Retinal pigment epithelial cell (primary cell): Measurements from ENCODE around the gene COX10.

Experiments
- DNase-seq: peaks from one replicate; pipeline ENCODE4 v3.0.0-alpha.2; 2010; ENCODE audit warnings: low read depth
- H3K4me3 ChIP-seq: 2 replicates; pipeline ENCODE4 v1.5.1; 2011; ENCODE audit warnings: mild to moderate bottlenecking, low read length, control low read depth, moderate library complexity
- TF ChIP-seq, protein P1 (sequence below): conservative IDR thresholded peaks from 2 replicates; pipeline ENCODE4 v1.5.1; 2011; ENCODE audit warnings: low read depth, low read length, control low read depth, inconsistent platforms

COX10 gene

DNA sequence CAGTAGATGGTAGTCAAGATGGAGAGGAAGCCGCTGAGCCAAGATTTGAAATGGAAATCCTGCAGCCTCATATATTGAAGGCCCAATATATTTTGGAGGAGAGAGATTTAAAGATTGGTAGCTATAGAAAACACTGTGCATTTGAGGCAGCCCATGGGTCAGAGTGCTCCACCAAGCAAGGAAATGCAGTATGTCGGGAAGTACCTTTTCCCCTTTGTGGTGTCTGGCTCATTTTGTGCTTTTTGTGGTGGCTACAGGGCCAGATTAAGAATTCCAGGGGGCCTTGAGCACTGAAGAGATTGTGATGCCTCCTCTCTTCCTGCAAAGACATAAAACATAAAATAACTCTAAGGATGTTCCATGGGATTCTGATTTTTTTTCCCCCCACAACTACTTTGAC, 127.8 kb downstream of the COX10 start:
- H3K4me3 ChIP-seq = no peak overlapping the region
- DNase-seq = no peak
- TF ChIP-seq, protein P1, sequence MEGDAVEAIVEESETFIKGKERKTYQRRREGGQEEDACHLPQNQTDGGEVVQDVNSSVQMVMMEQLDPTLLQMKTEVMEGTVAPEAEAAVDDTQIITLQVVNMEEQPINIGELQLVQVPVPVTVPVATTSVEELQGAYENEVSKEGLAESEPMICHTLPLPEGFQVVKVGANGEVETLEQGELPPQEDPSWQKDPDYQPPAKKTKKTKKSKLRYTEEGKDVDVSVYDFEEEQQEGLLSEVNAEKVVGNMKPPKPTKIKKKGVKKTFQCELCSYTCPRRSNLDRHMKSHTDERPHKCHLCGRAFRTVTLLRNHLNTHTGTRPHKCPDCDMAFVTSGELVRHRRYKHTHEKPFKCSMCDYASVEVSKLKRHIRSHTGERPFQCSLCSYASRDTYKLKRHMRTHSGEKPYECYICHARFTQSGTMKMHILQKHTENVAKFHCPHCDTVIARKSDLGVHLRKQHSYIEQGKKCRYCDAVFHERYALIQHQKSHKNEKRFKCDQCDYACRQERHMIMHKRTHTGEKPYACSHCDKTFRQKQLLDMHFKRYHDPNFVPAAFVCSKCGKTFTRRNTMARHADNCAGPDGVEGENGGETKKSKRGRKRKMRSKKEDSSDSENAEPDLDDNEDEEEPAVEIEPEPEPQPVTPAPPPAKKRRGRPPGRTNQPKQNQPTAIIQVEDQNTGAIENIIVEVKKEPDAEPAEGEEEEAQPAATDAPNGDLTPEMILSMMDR = no peak

DNA sequence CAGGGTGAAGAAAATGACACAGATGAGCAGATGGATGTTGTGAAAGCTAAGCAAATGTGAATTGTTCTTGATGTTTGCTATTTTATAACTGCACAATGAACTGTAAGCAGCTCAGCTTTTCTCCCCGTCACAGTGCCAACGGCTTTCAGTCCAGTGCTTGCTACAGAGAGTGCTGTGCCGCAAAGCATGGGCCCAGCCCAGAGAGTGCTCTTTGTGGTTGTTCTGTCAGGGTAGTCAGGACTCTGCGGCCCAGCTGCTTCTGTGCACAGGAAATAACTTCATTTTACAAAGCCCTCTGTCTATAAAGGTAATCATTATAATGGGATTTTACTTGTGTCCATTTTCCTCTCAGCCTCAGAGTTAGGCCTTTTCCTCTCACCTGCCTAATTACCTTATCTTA, 128.3 kb downstream of the COX10 start:
- H3K4me3 ChIP-seq = no peak overlapping the region
- no peak for DNase-seq
- TF ChIP-seq, protein P1 = no peak

DNA sequence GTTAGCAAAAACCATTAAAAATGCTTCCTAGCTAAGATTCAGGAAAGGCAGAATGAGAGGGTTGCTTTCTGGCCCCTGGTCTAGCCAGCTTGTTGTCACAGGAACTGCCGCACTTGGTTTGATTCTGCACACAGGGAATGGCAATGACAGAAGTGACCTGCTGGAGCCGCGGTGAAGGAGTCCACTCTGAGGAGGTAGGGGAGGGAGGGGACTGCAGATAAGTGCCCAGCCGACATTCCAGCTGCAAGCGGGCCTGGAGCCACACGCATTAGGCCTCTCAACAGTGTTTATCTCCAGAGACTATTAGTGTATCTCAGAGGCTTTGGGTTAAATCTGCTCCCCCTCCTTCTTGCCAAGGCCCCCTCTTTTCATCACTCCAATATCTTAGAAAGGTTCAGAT, 128.7 kb downstream of the COX10 start:
- no peak for DNase-seq
- no peak overlapping the region for H3K4me3 ChIP-seq
- TF ChIP-seq, protein P1 = no peak

DNA sequence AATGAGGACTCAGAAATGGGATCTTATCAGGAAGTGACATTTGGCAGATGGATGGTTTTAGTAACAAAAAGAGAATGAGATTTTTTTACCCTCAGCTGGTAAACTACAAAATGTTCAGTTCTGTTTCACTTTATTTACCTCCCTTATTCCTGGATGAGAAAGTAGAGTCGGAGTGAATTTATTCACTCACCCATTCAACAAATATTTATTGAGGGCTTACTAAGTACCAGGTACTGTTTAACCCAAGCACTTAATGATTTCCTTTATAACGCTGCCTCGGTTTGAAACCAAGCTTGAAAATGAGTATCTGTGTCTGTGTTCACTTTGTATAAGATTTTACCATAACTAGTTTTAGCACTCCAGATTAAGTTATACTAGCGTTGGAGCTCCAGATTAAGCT, 129.3 kb downstream of the COX10 start:
- DNase-seq = no peak
- TF ChIP-seq, protein P1 = no peak
- no peak overlapping the region for H3K4me3 ChIP-seq

DNA sequence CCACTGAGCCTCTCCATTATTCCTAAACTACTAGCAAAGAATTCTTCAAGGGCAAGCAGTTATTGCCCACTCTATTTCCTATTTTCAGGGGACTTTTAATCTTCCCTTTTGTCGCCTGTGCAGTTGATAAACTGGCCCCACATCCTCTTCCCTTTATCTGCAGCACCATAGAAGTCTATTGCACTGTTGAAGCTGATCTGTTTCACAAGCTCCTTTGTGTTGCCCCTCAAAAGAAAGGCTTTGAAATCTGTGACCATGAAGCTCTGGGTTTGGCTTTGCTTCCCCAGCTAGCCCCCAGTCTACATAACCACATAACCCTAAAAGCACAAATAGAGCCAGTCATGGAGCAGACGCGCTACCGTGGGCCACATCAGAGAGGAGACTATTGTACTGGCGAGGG, 130.3 kb downstream of the COX10 start:
- TF ChIP-seq, protein P1 = no peak
- no peak for DNase-seq
- H3K4me3 ChIP-seq = no peak overlapping the region

DNA sequence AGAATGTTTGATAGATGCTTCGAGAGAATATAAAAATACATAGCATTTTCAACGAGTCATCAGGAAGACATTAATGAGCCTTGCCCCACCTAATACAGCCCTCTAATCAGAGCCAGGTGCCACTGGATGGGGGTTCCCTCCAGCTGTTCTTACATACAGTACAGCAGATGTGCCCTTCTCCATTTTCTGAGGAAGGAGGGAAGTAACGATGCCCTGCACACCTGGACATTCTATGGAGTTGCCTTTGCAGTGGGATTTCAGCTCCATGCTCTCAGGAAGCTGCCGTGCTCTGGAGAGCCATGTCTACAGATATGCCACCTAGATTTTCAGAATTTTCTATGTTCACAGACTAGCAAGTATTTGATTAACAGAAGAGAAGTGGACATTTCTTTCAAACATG, 131.1 kb downstream of the COX10 start:
- TF ChIP-seq, protein P1 = no peak
- no peak for DNase-seq
- no peak overlapping the region for H3K4me3 ChIP-seq

DNA sequence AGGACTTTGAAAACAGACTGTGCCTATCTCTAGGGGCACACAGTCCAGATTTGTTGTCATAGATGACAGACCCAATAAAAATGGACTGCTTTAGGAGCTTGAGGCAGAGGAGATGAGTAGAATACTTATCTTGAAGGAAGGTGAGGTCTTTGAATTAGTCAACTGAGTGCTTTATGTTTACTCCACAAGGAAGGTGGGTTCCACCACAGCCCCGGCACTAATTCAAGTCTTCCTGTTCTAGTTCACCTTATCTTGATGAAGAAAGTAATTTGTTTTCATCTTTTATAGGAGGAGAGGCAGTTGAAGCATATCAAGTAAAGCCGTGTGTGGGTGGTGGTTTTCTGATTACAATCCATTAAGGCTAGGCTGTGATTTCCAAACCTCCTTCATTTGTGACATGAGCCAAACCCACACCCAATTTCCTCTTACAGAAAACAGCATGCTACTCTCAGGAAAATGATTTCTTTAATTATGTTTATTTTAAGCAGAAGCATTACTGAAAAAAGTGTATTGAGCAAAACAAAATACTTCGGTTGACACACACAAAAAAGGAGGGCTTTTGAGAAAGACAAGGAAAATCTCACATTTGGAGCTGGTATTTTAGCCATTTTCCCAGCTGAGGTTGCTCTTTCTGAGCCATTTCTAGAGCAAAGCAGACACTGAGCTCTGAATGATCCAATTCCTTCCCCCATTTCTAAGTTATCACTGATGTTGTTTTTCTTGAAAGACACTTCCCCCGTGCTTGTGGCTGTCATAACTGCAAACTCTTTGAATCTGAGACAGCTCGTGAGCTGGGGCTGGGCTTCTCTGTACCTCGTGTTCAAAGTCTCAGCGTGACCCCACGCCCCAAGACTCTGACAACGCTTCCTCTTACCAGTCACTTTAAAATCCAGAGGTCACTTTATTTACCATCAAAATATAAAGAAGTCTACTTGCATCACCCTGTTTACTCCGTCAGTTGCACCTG, 132.0 kb downstream of the COX10 start:
- DNase-seq = no peak
- H3K4me3 ChIP-seq = no peak overlapping the region
- TF ChIP-seq, protein P1 = no peak
